ENCODE measurements around the gene USP47.
"Not testable (repeated sequence)": the region's sequence is repeated elsewhere in the genome, so short reads cannot be mapped to it uniquely, and the experiment has no call there.

The USP47 gene

DNA sequence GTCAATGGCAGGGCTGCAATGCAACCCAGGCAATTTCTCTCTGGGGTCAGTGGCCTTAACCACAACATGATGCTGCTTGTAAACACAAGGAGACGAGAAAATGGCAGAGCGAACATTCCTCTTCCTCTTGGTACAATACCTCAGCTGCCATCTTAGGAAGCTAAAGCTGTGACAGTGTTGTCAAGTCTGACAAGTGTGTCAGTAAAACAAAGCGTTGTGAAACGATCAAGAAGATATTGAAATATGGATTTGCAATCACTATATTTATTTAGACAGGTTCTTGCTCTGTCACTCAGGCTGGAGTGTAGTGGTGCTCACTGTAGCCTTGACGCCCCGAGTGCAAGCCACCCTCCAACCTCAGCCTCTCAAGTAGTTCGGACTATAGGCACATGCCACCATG, 14.5 kb upstream of the USP47 start:
- DNase-seq (ENCODE audit: low read depth in 2 of 2, low spot score in 1 of 2): no peak

DNA sequence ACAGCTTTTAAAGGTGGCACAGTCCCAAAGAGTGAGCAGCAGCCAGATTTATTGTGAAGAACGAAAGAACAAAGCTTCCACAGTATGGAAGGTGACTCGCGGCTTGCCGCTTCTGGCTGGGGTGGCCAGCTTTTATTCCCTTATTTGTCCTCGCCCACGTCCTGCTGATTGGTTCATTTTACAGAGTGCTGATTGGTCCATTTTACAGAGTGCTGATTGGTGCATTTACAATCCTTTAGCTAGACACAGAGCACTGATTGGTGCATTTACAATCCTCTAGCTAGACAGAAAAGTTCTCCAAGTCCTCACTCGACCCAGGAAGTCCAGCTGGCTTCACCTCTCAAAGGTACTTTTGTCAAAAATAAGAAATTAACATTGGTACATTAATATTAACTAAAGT, 10.4 kb upstream of the USP47 start:
- not testable (repeated sequence) for DNase-seq (ENCODE audit: low read depth in 2 of 2, low spot score in 1 of 2)

DNA sequence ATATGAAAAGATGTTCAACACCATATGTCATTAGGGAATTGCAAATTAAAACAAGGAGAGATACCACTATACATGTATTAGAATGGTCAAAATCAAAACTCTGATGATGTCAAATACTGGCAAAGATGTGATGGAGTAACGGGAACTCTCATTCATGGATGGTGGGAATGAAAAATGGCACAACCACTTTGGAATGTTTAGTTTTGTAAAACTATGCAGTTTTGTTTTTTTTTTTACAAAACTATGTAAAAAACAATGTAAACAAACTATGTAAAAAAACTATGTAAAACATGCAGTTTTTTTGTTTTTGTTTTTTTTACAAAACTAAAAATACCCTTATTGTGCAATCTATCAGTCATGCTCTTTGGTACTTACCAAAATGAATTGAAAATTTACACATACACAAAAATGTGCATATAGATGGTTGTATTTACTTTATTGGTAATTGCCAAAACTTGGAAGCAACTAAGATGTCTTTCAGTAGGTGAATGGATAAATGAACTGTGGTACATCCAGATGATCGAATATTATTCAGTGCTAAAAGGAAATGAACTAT, 5.0 kb upstream of the USP47 start:
- no peak for DNase-seq (ENCODE audit: low read depth in 2 of 2, low spot score in 1 of 2)

DNA sequence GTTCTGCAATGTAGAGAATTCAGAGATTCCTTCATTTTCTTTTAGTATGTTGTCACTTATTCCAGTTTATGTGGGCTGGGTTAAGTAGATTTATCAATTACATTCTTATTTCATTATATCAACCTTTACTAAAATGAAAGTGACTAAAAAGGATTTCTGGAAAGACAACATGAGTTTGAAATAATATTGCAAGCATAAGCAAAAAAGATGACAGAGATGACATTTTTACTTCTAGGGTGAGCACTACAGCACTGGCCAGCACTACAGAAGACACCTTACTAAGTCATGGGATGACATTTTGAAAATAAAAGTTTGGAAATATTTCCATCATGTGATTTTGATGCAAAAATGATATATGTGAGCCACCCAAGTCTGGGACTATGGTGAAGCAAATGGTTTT, 2.1 kb upstream of the USP47 start:
- DNase-seq (ENCODE audit: low read depth in 2 of 2, low spot score in 1 of 2): no peak

DNA sequence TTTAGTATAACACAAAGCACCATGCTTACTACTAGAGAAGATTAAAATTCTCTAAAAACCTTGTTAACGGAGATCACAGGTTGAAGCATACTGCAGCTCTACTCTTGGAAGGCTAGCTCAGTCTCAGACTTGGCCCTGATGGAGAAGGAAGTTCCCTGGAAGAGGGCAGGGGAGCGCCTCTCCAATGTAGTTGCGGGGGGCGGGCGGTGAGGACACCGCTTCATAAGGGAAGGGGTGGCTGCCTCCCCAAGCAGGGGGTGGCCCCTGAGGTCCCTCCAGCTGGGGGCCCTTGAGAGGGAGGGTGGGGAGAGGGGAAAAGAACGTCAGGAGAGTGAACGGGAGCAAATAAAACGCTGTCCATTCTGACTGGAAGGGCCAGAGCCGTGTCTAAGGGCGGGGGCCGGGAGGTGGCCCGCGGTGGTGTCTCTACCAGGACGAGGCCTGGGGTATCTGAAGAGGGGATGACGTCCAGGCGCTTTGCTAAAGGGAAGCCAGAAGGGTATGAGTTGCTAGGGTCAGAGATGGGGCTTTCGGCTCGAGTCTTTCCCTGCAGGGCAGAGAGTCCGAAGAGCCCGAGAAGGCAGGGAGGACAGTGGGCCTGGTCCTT, 553 bp upstream of the USP47 start:
- no peak for DNase-seq (ENCODE audit: low read depth in 2 of 2, low spot score in 1 of 2)

DNA sequence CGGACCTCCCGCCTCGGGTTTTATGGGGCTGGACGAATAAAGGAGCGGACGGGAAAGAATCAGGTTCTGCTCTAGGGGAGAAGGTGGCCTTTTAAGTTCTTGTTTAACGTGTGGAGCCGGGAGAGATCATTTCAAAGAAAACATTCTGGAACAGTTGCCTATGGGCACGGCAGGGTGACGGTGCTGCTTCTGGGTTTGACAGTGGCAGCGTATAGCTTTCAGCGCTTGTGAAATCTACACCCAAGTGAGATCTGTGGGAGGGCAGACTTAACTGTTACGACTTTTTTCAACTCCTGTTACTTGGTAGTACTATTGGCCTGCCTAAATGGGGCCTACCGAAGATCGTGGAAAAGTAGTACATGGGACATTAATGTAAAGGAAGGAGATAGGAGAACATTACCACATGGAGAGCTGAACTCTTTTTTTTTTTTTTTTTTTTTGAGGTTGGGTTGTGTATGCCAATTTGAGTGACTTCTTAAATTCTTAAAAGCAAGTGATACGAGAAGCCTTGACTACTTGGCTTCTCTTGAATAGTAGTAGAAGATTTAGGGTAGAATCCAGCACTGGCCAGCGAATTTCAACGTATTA, 743 bp downstream of the USP47 start:
- peak; percentile 28 to 39 for DNase-seq (ENCODE audit: low read depth in 2 of 2, low spot score in 1 of 2)

DNA sequence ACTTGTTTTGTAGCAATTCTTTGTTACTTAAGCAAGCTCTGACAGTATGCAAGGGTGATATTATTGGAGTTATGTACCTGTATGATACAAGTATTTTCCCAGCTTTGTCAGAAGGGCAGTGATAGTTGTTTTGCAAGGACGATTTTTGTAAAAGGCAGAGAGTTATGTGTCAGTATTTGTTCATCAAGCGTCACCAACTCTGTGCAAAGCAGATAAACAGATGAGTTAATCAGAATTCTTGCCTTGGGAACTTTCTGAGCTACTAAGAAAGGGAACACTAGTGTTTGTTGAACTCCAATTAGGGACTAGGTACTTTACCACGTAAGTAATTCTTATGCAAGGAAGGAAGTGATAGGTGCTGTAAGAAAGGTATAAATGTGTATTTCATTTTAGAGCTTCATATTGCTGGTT, 1.4 kb downstream of the USP47 start:
- no peak for DNase-seq (ENCODE audit: low read depth in 2 of 2, low spot score in 1 of 2)

DNA sequence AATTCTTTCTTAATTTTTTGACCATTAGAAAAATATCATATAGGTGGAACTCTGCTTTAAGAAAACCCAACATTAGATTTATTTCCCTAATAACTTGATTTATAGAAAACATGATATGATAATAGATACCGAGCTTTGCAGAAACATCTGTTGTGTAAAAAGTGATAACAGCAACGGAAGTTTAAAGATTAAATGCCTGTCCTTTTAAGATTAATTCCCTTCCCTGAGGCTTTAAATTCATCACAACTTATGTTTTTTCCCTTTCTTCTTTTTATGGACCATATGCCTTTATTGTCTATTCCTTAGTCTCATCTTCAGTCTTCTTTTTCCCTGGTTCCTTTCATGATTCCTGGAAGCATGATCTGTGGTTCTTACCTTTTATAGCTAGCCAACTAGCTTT, 1.9 kb downstream of the USP47 start:
- DNase-seq (ENCODE audit: low read depth in 2 of 2, low spot score in 1 of 2): no peak

DNA sequence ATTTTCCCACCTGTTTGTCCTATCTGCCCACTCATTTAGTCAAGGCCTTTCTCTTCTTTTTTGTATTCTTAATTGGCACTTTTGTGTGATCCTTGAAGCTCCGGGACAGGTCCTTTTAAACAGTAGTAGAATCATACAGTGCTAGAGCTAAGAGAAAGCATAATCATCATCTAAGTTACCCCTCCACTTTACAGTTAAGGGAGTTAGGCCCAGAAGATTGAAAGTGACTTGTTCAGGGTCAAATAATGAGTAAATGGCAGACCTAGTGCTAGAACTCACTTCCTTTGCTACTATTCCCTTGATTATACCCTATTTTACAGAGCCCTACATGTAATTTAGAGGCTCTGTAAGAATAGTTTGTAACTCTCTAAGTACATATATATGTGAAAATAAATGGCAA, 2.5 kb downstream of the USP47 start:
- no peak for DNase-seq (ENCODE audit: low read depth in 2 of 2, low spot score in 1 of 2)

DNA sequence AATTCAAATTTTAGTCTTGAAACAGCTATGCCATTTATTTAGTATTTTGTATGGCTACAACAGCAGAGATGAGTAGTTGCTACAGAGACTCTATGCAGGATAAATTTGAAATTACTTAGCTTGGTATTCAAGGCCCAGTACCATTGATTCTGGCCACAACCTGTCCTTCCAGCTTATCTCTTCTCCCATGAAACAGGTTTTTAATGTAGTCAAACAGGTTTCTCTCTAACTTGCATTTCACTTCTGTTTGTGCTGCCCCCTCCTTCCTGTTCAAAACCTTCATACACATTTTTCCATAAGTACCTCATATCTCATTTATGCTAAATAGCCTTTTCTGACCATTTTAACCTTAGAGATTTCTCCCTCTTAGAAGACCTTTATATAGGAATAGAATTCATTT, 3.3 kb downstream of the USP47 start:
- no peak for DNase-seq (ENCODE audit: low read depth in 2 of 2, low spot score in 1 of 2)

DNA sequence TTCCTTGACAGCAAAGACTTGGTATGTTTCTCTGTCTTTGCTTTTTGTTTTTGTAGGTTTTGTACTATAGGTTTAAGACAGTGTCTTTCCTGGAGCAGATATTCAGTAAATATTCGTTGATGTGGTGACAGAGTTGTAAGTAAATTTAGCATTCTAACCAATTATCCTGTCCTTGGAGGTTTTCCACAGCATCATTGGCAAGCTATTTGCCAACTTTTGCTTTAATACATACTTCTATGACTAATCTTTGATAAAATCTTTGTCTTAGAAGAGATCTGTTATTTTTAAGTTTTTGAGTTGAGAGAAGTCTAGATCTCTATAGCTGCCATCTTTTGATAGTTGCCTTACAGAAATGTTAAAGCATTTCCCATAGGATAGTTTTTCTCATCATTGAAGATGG, 3.8 kb downstream of the USP47 start:
- DNase-seq (ENCODE audit: low read depth in 2 of 2, low spot score in 1 of 2): no peak

DNA sequence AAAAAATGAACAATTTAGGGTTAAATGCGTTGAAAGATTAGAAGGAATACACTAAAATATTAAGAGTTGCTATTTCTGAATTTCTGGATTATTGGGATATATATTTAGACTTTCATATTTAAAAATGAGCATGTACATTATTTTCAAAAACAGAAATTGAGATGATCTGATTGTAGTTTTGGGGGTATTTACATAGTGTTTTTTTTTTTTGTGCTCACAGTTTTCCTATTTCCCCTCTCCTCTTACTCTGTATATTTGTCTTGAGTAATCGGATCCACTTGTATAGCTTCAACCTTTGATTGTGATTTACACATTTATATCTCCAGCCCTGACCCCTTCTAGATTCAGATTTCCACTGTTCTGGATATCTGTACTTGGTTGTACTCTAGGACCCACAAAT, 5.3 kb downstream of the USP47 start:
- DNase-seq (ENCODE audit: low read depth in 2 of 2, low spot score in 1 of 2): no peak

DNA sequence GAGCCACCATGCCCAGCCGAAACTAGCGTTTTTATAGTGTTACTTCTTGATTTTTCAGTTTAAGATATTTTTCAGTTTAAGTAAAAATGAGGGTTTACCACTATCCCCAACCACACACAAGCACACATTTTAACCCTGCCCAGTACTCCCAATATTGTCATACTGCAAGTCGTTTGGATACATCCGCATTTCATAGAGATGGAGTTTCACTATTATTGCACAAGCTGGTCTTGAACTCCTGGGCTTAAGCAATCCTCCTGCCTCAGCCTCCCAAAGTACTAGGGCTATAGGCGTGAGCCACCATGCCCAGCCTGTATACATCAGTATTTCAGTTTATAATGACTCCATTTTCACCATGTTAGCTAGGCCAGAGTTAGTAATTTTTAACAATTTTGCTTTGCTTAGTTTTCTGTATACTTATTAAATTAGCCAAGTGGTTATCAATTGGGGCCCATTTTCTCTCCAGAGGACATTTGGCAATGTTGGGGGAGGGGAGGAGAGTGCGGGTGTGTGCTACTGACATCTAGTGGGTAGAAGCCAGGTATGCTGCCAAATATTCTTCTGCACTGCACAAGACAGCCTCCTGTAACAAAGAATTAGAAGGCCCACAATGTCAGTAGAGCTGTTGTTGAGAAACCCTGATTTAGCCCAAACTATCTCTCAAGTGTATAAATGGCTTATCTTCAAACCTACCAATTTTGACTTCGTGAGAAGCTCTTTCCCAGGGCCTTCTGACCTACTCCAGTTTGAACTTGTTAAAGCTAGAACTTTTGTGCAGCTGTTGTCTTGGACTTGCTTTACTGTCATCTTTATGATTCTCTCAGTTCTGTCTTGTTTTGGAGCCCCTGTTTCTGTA, 7.3 kb downstream of the USP47 start:
- peak in 1 of 2 donors; percentile 15 for DNase-seq (ENCODE audit: low read depth in 2 of 2, low spot score in 1 of 2)

DNA sequence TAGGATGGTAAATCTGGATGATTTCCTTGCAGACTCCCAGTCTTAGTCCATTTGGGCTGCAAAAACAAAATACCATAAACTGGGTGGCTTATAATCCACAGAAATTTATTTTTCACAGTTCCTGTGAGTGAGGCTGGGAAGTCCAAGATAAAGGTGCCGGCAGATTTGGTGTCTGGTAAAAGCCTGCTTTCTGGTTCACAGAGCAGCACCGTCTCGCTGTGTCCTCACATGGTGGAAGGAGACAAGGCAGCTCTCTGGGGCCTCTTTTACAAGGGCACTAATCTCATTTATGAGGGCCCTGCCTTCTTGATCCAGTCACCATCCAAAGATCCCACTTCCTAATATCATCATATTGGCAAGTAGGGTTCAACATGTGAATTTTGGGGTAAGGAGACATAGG, 8.9 kb downstream of the USP47 start:
- no peak for DNase-seq (ENCODE audit: low read depth in 2 of 2, low spot score in 1 of 2)

DNA sequence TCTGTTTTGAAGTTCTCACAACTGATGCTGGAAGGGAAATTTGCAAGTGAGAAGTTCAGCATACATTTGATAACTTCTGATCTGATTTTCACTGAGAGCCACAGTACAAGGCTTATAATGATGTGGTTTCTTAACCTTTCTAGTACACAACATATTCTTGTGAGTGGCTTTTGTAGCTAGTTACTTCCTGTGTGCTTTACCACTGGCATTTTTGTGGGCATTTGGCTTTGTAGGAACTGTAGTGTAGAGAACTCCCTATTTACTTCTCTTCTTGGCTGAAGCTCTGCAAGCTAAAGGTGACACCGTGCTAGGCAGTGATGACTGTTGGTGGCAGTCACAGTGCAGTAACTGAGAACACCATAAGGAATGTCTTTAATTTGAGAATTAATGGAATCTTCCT, 14.9 kb downstream of the USP47 start:
- no peak for DNase-seq (ENCODE audit: low read depth in 2 of 2, low spot score in 1 of 2)

DNA sequence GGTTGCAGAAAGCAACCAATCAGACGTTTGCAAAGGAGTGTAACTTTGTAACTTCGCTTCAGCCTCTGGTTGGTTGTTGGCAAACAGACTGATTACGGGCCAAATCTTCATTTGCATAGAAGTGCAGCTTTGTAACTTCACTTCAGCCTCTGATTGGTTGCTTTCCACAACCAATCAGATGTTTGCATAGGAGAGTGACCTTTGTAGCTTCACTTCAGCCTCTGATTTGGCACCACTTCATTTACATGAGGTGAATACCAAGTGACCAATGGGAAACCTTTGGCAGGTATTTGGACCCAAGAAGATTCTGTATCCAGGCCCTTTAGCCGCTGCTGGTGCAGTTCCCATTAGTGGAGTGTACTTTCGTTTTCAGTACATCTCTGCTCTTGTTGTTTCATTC, 16.0 kb downstream of the USP47 start:
- no peak for DNase-seq (ENCODE audit: low read depth in 2 of 2, low spot score in 1 of 2)

DNA sequence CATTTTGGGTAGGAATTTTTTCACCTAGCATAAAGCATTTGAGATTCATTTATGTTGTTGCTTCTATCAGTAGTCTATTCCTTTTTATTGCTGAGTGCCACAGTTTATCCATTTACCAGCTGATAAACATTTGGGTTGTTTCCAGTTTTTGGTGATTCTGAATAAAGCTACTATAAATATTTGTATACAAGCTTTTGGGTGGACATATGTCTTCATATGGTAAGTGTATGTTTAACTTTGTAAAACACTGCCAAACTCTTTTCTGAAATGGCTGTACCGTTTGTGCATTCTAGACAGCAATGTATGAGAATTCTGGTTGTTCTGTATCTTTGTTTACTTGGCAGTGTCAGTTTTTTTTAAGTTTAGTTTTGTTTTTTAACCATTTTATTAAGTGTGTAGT, 16.9 kb downstream of the USP47 start:
- no peak for DNase-seq (ENCODE audit: low read depth in 2 of 2, low spot score in 1 of 2)

DNA sequence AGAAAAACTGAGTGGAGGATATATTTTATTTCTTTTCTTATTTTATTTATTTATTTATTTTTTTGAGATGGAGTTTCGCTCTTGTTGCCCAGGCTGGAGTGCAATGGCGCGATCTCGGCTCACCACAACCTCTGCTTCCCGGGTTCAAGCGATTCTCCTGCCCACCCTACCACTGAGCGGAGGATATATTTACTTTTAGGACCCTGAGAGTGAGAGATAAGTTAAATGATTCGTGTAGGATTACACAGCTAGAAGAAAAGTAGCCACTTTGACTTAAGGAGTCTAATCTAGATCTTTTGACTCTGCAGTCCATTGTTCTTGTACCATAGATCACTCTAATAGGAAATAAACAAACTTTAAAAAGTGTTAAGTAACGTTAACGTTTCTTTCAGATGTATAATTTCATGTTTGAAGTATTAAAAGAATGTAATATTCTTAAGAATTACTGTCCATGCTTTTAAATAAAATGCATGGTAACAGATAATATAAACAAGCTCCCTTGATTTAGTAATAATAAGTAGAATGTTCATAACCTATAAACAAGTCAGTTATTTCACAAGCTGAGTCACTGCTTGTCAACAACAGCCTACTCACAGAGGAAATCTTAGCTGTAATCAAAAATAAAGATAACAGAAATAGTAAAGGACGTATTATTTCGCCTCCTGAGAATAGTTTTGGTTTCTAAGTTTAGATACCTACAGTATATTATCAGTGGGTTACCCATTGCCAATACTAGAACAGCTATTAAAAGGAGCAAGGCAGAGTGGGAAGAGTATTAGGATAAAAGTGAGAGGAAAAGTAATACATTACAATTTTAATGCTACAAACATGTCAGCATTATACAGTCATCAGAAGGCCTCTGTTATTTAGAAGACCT, 18.6 kb downstream of the USP47 start:
- DNase-seq (ENCODE audit: low read depth in 2 of 2, low spot score in 1 of 2): no peak

DNA sequence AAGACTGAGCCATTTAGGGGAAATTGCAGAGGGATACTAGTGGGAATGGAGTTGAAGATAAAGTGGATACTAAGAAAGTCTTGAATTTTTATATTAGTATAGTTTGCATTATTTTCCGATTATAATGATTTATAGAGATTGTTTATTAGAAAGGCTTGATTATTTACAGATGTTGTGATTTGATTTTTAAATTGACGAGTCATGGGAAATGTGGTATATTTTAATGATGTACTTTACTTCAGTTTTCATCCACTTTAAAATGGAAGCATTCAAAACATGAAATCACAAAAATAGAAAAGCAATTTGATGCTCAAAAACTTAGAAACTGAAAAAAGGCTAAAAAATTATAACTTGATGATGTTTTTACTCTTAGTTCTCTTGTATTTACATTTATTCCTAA, 21.2 kb downstream of the USP47 start:
- DNase-seq (ENCODE audit: low read depth in 2 of 2, low spot score in 1 of 2): no peak

DNA sequence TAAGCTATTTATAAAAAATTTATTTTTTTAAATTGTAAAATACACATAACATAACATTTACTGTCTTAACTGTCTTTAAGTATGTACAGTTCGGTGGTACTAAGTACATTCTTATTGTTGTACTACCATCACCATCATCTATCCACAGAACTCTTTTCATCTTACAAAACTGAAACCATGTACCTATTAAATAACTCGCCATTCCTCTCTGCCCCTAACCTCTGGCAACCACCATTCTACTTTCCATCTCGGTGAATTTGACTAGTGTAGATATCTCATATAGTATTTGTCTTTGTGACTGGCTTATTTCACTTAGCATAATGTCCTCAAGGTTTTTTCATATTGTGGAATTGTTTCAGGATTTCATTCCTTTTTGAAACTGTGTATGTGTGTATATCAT, 22.6 kb downstream of the USP47 start:
- DNase-seq (ENCODE audit: low read depth in 2 of 2, low spot score in 1 of 2): no peak

DNA sequence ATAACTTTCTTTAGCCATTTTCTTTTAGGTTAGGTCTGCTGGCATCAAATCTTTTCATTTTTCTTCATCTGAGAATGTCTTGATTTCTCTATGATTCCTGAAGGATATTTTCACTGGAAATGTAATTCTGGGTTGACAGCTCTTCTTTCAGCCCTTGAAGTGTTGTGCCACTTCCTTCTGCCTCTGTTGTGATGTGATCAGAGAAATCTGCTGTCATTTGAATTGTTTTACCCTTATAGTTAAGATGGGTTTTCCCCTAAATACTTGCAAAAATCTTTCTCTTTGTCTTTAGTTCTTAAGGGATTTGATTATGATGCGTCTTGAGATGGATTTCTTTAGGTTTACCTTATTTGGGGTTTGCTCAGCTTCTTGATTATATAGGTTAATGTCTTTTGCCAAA, 23.0 kb downstream of the USP47 start:
- DNase-seq (ENCODE audit: low read depth in 2 of 2, low spot score in 1 of 2): no peak

All from stimulated activated CD8-positive, alpha-beta memory T cell treated with anti-CD3 and anti-CD28 coated beads, Interleukin-4, amount 100 ng/mL, for 4 hours (primary cell).